Gastroesophageal sphincter (tissue), 4 donors: ENCODE data around the gene PCBD2. TPM values are rescaled to one million over a fixed set of nuclear protein-coding genes. Genes with fewer than 3 reads are reported as not detected.

Experiments used
- ATAC-seq: fragments of 150-250 bp; one replicate; pipeline ENCODE4 v1.9.1; 2016; ENCODE audit warnings: mild to moderate bottlenecking, moderate library complexity
- H3K27ac ChIP-seq, 4 donors: fragments of 200-600 bp; sonication (generic) in 3 of 4; 1 replicate in 3 of 4; 2 replicates in 1 of 4; pipeline ENCODE4 v1.5.1; 2016 to 2019
- H3K27me3 ChIP-seq: fragments of 200-600 bp; sonication (generic); one replicate; pipeline ENCODE4 v1.5.1; 2019
- H3K36me3 ChIP-seq, 2 donors: fragments of 200-600 bp; sonication (generic); one replicate each; pipeline ENCODE4 v1.5.1; 2019; ENCODE audit warnings: control low read depth in 1 of 2
- H3K4me1 ChIP-seq, 3 donors: fragments of 200-600 bp; sonication (generic); 1 replicate in 2 of 3; 2 replicates in 1 of 3; pipeline ENCODE4 v1.5.1; 2016 to 2019; ENCODE audit warnings: control low read depth in 2 of 3
- H3K4me3 ChIP-seq, 2 donors: fragments of 200-600 bp; sonication (generic); one replicate each; pipeline ENCODE4 v1.5.1; 2019; ENCODE audit warnings: mild to moderate bottlenecking in 1 of 2, moderate library complexity in 1 of 2
- H3K9me3 ChIP-seq, 3 donors: fragments of 200-600 bp; sonication (generic); one replicate each; pipeline ENCODE4 v1.5.1; 2017 to 2019; ENCODE audit warnings: control low read depth in 2 of 3
- EP300 ChIP-seq: sonication (generic); formaldehyde crosslinking; IDR thresholded peaks from one replicate; pipeline ENCODE4 v1.6.1; 2017; ENCODE audit warnings: antibody characterized with exemption, mild to moderate bottlenecking
- POLR2A ChIP-seq, 2 donors: fragments of 450-650 bp; IDR thresholded peaks; one replicate each; pipeline ENCODE4 v1.6.1; 2017; ENCODE audit warnings: antibody characterized with exemption in 2 of 2, mild to moderate bottlenecking in 2 of 2, moderate library complexity in 1 of 2
- POLR2AphosphoS5 ChIP-seq: sonication (generic); formaldehyde crosslinking; IDR thresholded peaks from one replicate; pipeline ENCODE4 v1.6.1; 2017; ENCODE audit warnings: antibody characterized with exemption
- WGBS, 2 donors: methylation state at CpG; one replicate each; pipeline ENCODE4 v1.1.5; 2018; ENCODE audit warnings: low coverage in 1 of 2; 5-methylcytosine and 5-hydroxymethylcytosine counted together
- total RNA-seq, 4 donors: library from RNA; depleted of rRNA; stranded (reverse); fragments of >200 nt; gene quantifications; one replicate each; pipeline ENCODE4 v1.1.0, GENCODE V29; 2016
- TF ChIP-seq, protein P1 (sequence below), 4 experiments: fragments of 200-600 bp in 2 of 4; fragments of 450-650 bp in 2 of 4; sonication (generic) in 1 of 4; IDR thresholded peaks; one replicate each; pipeline ENCODE4 v1.5.1; 2017 to 2019; ENCODE audit warnings: antibody characterized with exemption in 4 of 4, mild to moderate bottlenecking in 2 of 4, moderate library complexity in 2 of 4

PCBD2 gene
- total RNA-seq, 4 donors from 2014 or later = 8.3 to 10.8 (median 9.5) TPM

DNA sequence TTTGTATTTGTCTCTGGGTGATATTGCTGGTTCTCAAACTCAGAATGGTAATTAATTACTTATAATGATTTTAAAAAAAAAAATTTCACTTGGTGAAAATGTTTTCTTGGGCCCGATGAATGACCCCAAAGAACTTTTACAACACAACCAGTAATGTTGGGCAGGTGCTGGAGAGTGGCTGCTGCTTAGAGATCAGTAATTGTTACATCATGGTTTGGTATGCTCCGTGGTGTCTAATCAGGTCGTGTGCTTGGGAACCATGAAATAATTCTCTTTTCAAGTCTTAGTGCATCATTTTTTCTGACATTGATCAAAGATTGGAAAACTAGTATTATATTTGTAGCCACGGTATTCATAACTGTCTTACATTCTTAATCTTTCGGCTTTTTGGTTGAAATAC, 29.3 kb downstream of the PCBD2 start:
- WGBS, 2 donors = 95% methylated on average over 5 of the region's 5 CpGs
- peaks cover 0 to 54% of the 10 kb centered on the region in 2 donors for H3K36me3 ChIP-seq
- H3K27ac ChIP-seq = no peak overlapping the region
- H3K4me1 ChIP-seq = peaks cover 0 to 6% (median 0%) of the 10 kb centered on the region in 3 donors
- TF ChIP-seq POLR2AphosphoS5 (no peak), EP300 (no peak), POLR2A (IDR thresholded peaks at IDR 0.05) (no peak)
- TF ChIP-seq, protein P1, sequence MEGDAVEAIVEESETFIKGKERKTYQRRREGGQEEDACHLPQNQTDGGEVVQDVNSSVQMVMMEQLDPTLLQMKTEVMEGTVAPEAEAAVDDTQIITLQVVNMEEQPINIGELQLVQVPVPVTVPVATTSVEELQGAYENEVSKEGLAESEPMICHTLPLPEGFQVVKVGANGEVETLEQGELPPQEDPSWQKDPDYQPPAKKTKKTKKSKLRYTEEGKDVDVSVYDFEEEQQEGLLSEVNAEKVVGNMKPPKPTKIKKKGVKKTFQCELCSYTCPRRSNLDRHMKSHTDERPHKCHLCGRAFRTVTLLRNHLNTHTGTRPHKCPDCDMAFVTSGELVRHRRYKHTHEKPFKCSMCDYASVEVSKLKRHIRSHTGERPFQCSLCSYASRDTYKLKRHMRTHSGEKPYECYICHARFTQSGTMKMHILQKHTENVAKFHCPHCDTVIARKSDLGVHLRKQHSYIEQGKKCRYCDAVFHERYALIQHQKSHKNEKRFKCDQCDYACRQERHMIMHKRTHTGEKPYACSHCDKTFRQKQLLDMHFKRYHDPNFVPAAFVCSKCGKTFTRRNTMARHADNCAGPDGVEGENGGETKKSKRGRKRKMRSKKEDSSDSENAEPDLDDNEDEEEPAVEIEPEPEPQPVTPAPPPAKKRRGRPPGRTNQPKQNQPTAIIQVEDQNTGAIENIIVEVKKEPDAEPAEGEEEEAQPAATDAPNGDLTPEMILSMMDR (IDR thresholded peaks at IDR 0.05) = no peak
- H3K9me3 ChIP-seq = no peaks in the 10 kb centered on the region
- H3K4me3 ChIP-seq = no peak overlapping the region
- no peak for ATAC-seq
- no peaks in the 10 kb centered on the region for H3K27me3 ChIP-seq

DNA sequence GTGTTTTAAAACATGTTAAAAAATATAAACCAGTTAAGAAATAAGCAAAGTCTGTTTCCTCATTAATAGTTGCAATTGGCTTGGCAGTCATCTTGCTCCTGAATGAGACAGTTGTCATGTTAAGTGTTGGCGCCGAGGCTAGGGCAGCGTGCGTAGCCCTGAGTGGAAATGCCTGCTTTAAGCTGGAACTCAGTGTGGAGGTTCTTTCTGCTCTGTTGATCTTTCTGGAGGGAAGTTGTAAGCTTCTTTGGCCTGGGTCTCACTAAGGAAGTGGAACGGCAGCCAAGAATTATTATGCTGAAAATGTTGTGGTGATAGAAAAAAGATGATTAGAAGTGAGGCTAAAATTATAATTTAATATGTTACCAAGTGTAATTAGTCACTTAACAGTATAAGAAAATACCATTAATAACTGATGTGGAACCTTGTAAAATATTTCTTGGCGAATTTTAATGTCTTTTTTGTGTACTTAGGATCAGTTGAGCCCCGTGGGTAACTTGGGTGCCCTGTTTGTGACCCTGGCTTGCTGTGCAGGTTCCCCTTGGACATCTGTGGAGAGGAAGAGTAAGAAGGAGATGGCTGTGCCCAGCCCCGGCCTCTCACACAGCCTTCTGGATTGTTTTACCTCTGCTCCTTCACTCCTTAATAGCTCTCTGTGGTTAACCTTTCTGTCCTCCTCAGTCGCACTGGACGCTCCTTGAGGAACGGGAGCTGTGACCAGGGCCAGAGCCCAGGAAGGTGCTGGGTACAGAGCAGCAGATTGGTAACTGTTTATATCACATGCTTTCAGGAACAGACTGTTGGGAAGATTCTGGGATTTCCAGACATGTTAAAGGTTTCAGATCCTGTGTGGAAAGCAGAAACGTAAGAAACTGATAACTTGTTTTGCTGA, 31.0 kb downstream of the PCBD2 start:
- Histone ChIP-seq H3K27ac (no peak overlapping the region), H3K27me3 (no peaks in the 10 kb centered on the region), H3K36me3 (peaks cover 0 to 49% of the 10 kb centered on the region in 2 donors), H3K4me1 (peaks cover 0 to 6% (median 0%) of the 10 kb centered on the region in 3 donors), H3K4me3 (no peak overlapping the region), H3K9me3 (no peaks in the 10 kb centered on the region)
- TF ChIP-seq POLR2A (IDR thresholded peaks at IDR 0.05) (no peak), POLR2AphosphoS5 (no peak), EP300 (no peak)
- TF ChIP-seq, protein P1 (IDR thresholded peaks at IDR 0.05) = no peak
- 57 to 66% methylated on average over 9 to 12 of the region's 12 CpGs for WGBS, 2 donors
- ATAC-seq = no peak

DNA sequence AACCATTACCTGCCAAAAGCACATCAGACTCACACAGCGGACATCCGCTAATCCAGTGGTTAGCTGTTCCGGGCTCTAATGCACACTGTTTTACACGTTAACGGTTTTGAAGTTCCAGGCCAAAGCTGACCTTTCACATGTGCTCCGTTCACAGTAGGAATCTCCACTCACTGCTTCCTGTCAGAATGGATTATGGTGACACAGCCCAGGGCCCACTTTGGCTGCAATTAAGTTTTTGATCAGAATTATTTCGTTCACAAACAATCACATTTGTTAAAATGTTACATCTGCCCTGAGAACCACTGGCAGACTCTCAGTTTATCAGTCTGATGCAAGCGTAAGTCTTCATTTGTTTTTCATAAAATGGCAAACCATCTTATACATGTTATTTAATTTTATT, 32.6 kb downstream of the PCBD2 start:
- 75 to 87% methylated on average over 8 of the region's 8 CpGs for WGBS, 2 donors
- no peaks in the 10 kb centered on the region for H3K9me3 ChIP-seq
- peaks cover 0 to 35% of the 10 kb centered on the region in 2 donors for H3K36me3 ChIP-seq
- no peak for ATAC-seq
- TF ChIP-seq, protein P1 (IDR thresholded peaks at IDR 0.05) = no peak
- TF ChIP-seq EP300 = no peak
- H3K4me3 ChIP-seq = no peak overlapping the region
- no peak overlapping the region for H3K27ac ChIP-seq
- H3K4me1 ChIP-seq = peaks cover 0 to 6% (median 0%) of the 10 kb centered on the region in 3 donors
- no peaks in the 10 kb centered on the region for H3K27me3 ChIP-seq

DNA sequence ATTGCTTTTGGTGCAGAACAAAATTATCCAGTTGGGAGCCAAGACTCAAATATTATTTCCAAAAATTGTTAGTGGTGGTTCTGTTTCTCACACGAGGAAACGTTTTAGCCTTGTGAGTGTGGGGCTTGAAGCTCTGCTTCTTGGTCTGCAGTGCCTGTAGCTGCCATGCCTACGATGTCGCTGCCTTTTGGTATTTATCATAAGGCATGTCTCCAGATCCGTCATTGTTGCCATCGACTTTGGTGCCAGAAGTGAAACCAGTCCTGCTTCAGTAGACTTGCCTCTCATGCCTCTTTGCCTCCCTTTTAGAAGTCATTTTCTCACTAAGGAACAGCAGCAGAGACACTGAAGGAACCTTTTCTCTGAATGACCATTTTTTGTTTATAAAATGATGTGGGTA, 33.1 kb downstream of the PCBD2 start:
- Histone ChIP-seq H3K36me3 (peaks cover 0 to 32% of the 10 kb centered on the region in 2 donors), H3K9me3 (no peaks in the 10 kb centered on the region), H3K4me1 (peaks cover 0 to 6% (median 0%) of the 10 kb centered on the region in 3 donors), H3K27me3 (no peaks in the 10 kb centered on the region), H3K27ac (no peak overlapping the region), H3K4me3 (no peak overlapping the region)
- ATAC-seq = no peak
- TF ChIP-seq EP300 = no peak
- TF ChIP-seq POLR2A (IDR thresholded peaks at IDR 0.05) = no peak
- TF ChIP-seq POLR2AphosphoS5 = no peak
- TF ChIP-seq, protein P1 (IDR thresholded peaks at IDR 0.05) = no peak
- whole genome bisulfite sequencing, 2 donors = 78 to 80% methylated on average over 3 to 6 of the region's 6 CpGs

DNA sequence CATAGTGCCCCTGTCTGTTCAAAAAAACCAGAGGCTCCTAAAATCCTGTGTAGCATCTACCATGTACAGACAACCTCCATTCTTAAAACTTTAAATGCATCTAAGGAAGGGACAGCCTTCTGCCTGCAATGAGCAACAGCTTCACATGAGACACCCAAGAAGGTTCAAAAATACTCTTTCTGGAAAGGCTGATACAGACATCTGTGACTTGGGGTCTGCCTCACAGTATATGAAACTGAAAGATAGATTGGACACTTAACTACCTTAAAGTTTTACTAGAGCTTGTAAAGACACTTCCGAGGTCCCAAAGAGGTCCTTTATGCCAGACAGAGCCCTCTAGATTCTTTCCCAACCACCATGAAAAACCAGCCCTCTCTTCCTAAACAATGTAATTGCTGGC, 34.6 kb downstream of the PCBD2 start:
- Histone ChIP-seq H3K4me1 (peaks cover 0 to 6% (median 0%) of the 10 kb centered on the region in 3 donors), H3K4me3 (no peak overlapping the region), H3K36me3 (peaks cover 0 to 26% of the 10 kb centered on the region in 2 donors), H3K9me3 (no peaks in the 10 kb centered on the region), H3K27ac (no peak overlapping the region), H3K27me3 (no peaks in the 10 kb centered on the region)
- 100% methylated on average over 1 of the region's 1 CpG for WGBS, 2 donors
- no peak for ATAC-seq
- no peak for TF ChIP-seq POLR2A (IDR thresholded peaks at IDR 0.05)
- TF ChIP-seq POLR2AphosphoS5 = no peak
- no peak for TF ChIP-seq EP300
- TF ChIP-seq, protein P1 (IDR thresholded peaks at IDR 0.05) = no peak
